GM13977 (cell line): Measurements from ENCODE around the gene PIAS4.

Source experiments
- DNase-seq: peaks from one replicate; pipeline ENCODE4 v3.0.0; 2012; ENCODE audit warnings: low spot score
- CTCF ChIP-seq: IDR thresholded peaks from 2 replicates; pipeline ENCODE4 v1.5.1; 2012; ENCODE audit warnings: mild to moderate bottlenecking, control low read depth; ENCODE audit not compliant: insufficient read depth; ENCODE audit errors: extremely low read depth, missing control alignments
- in situ Hi-C: fragments of 300-500 bp; cut with MboI; formaldehyde crosslinking; loops from one replicate; pipeline ENCODE4 v1.12.0; 2022; ENCODE audit warnings: low sequenced_read_pairs, low pct_unique_long_range_greater_than_20kb, mixed read lengths, inconsistent platforms; ENCODE audit not compliant: unreplicated experiment

PIAS4 gene

GRCh38 chr19:4034048-4035017 lies 26.8 kb downstream of the PIAS4 start:
- no peak for DNase-seq
- in situ Hi-C loops: no loop called here
- TF ChIP-seq CTCF: no peak

GRCh38 chr19:4035018-4035566 lies 27.6 kb downstream of the PIAS4 start:
- DNase-seq: no peak
- no peak for TF ChIP-seq CTCF
- in situ Hi-C loops: no loop called here

GRCh38 chr19:4035582-4035981 lies 28.0 kb downstream of the PIAS4 start:
- no peak for DNase-seq
- in situ Hi-C loops: no loop called here
- no peak for TF ChIP-seq CTCF

- no peak for DNase-seq
- in situ Hi-C loops: no loop called here
- TF ChIP-seq CTCF: no peak
Observed at GRCh38 chr19:4036576-4037300, 29.2 kb downstream of the PIAS4 start.

GRCh38 chr19:4037301-4037949 lies 29.9 kb downstream of the PIAS4 start:
- in situ Hi-C loops: no loop called here
- DNase-seq: no peak
- TF ChIP-seq CTCF: no peak

- in situ Hi-C loops: no loop called here
- TF ChIP-seq CTCF: no peak
- no peak for DNase-seq
Observed at GRCh38 chr19:4038057-4038456, 30.5 kb downstream of the PIAS4 start.
